Activated CD8-positive, alpha-beta memory T cell treated with anti-CD3 and anti-CD28 coated beads for 24 hours (primary cell): ENCODE results near the gene ANAPC2.

Experiments used
- DNase-seq: peaks from one replicate; pipeline ENCODE4 v3.0.0-alpha.2; 2020

ANAPC2 gene

DNA sequence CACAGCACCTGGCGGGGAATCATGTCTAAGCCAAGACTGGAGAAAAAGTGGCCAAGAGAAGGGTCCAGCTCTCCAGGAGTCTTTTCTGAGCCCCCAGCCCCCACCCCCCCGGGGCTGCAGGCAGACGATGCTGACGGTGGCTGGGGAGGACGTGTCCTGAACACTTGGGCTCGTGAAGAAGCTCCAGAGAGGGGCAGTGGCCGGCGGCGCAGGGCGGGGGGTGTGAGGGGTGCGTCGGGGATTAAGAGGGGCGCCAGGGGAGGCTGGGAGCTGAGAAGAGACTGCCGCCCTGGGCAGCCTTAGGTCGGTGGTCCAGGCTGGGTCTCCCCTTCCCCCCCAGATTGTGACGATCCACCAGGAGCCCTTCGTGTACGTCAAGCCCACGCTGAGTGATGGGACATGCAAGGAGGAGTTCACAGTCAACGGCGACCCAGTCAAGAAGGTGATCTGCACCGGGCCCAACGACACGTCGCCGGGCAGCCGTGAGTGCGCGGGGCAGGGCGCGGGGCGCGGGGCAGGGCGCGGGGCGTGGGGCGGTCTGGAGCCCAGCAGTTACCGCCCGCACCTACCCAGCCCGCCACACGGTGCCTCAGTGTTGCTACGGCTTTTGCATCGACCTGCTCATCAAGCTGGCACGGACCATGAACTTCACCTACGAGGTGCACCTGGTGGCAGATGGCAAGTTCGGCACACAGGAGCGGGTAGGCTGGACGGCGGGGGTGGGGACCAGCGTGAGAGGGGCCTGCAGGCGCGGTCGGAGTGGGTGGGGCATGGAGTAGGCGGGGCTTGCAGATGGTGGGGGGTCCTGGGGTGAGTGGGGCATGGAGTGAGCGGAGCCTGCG, 27.4 kb downstream of the ANAPC2 start:
- no peak for DNase-seq

DNA sequence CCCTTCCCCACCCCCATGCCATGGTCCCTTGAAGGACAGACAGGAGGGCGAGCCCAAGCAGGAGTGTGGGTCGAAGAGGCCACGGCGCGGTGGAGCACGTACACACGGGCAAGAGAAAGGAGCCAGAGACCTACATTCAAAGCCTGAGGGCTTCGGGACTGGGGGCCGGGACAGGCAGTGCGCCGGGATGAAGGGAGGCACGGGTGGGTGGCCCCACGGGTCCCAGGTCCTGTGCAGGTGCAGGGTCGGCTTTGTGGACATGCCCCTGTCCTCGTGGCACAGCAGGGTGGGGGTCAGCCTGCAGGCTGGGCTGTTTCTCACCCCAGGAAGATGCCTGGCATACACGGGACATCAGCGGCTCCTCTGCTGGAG, 28.3 kb downstream of the ANAPC2 start:
- no peak for DNase-seq

DNA sequence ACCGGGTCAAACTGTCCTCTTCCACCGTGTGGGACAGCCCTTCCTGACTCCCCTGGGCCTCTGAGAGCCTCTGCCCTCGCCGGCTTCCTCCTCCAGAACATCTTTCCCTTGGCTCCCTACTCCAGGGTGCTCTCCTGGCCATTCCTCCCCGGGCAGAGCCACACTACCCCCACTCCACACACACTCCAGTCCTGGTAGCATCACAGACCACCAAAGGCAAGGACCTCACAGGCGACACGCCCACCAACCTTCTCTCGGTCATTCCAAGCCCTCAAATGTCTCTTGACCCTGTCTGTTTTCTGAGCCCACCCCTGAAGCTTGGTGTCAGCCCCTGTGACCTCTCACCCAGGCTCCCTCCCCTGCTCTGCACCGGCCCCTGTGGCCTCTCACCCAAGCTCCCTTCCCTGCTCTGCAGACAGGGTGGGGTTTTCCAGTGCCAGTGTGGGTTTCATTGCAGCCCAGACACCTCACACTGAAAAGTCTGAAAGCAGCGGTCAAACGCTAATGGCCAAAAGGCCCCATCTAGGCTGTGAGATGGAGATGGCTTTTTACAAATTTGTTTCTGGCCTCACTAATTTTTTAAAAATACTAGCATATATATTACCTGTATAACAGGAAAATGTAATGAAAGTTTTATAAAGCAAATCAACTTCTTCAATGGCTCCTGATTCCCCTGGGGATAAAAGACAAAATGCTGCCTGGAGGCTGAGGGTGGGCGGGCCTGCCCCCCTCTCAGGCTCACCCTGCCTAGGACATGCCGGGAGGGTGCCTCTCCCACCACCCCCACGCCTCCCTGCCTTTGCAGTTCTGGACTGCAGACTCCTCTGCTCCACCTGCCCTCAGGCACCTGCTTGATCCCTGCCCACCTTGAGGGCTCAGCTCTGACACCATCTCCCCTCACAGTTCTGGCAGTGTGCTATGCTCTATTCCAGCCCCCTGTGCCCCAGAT, 29.0 kb downstream of the ANAPC2 start:
- no peak for DNase-seq

GRCh38 chr9:137158625-137159024, 29.7 kb downstream of the ANAPC2 start:
- DNase-seq, result no peak

- DNase-seq, result no peak
Observed at GRCh38 chr9:137157618-137158415, 30.5 kb downstream of the ANAPC2 start.

- peak; percentile 83 for DNase-seq
Observed at GRCh38 chr9:137156567-137157375, 31.6 kb downstream of the ANAPC2 start.

DNA sequence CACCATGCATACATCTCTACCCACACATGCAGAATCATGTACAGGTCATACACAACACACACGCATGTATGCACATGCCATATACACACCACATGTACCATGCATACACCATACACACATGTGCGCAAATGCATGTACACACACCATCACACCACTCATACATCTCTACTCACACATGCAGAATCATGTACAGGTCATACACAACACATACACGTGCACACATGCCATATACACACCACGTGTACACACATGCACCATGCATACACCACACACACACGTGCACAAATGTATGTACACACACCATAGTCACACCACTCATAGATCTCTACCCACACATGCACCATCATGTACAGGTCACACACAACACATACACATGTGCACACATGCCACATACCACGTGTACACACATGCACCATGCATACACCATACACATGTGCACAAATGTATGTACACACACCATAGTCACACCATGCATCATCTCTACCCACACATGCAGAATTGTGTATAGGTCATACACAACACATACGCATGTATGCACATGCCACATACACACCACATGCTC, 35.4 kb downstream of the ANAPC2 start:
- DNase-seq, result no peak

DNA sequence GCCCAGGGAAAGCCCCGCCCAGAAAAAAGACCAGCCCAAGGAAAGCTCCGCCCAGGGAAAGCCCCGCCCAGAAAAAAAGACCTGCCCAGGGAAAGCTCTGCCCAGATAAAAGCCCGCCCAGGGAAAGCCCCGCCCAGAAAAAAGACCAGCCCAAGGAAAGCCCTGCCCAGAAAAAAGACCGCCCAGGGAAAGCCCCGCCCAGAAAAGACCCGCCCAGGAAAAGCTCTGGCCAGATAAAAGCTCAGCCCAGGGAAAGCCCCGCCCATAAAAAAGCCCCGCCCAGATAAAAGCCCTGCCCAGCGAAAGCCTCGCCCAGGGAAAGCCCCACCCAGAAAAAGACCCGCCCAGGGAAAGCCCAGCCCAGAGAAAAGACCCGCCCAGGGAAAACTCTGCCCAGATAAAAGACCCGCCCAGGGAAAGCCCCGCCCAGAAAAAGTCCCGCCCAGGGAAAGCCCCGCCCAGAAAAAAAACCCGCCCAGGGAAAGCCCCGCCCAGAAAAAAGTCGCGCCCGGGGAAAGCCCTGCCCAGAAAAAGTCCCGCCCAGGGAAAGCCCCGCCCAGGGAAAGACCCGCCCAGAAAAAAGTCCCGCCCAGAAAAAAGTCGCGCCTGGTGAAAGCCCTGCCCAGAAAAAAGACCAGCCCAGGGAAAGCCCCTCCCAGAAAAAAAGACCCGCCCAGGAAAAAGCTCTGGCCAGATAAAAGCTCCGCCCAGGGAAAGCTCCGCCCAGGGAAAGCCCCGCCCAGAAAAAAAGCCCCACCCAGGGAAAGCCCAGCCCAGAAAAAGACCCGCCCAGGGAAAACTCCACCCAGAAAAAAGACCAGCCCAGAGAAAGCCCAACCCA, 37.5 kb downstream of the ANAPC2 start:
- DNase-seq, result peak; percentile 84

DNA sequence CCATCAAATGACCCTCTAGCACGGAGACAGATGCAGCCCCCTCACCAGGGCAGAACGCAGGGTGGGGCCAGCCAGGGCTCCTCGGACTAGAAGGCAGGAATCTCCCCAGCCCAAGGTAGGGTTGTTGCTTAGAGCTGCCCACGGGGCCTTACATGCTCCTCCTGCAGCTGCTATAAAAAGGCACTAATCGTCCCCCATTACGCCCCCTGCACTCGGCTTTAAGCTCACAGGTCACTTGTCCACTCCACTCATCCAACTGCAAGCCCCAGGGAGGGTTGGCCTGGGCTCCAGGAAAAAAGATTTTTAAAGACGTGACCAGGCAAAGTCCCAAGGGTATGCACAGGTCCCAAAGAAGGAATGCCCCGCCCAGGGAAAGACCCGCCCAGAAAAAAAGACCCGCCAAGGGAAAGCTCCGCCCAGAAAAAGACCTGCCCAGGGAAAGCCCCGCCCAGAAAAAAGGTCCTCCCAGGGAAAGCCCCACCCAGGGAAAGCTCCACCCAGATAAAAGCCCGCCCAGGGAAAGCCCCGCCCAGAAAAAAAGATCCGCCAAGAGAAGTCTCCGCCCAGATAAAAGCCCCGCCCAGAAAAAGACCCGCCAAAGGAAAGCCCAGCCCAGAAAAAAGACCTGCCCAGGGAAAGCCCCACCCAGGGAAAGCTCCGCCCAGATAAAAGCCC, 38.3 kb downstream of the ANAPC2 start:
- DNase-seq, result no peak

- no peak for DNase-seq
Observed at GRCh38 chr9:137149363-137149762, 39.0 kb downstream of the ANAPC2 start.

DNA sequence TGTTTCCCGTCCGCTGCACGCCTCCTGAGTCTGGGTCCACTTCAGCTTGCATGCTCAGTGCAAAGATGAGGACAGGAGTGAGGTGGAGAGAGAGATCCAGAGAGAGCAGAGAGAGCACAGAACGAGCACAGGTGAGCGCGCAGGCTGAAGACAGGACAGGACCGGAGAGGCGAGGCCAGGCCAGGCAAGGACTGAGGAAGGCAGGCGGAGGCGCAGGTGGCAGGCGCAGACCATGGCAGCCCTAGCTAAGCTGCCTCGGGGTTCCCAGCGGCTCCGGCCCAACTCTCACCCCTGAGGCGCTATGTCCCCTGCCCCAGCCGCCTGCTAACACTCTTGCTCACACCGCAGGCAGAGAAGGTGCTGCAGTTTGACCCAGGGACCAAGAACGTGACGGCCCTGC, 39.7 kb downstream of the ANAPC2 start:
- no peak for DNase-seq

- no peak for DNase-seq
Observed at GRCh38 chr9:137148242-137148641, 40.1 kb downstream of the ANAPC2 start.

GRCh38 chr9:137147793-137148160, 40.6 kb downstream of the ANAPC2 start:
- no peak for DNase-seq

GRCh38 chr9:137147091-137147792, 41.1 kb downstream of the ANAPC2 start:
- DNase-seq, result no peak

DNA sequence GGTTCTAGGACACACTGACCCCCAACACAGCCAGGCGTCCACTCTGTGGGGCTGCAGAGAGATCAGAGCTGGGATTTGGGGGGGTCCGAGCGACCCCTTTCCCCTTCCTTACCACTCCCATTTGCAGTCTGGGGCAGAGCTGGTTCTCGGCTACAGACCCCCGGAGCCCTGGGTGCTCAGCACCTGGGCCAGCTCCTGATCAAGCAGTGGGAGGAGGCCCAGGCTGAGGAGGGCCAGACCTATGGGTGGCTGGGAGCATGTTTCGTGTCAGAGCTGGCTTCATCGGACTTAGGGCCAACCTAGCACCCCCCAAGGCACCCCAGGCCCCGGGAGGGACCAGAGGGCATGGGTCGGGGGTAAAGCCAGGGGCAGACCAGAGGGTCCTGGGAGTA, 41.8 kb downstream of the ANAPC2 start:
- no peak for DNase-seq

DNA sequence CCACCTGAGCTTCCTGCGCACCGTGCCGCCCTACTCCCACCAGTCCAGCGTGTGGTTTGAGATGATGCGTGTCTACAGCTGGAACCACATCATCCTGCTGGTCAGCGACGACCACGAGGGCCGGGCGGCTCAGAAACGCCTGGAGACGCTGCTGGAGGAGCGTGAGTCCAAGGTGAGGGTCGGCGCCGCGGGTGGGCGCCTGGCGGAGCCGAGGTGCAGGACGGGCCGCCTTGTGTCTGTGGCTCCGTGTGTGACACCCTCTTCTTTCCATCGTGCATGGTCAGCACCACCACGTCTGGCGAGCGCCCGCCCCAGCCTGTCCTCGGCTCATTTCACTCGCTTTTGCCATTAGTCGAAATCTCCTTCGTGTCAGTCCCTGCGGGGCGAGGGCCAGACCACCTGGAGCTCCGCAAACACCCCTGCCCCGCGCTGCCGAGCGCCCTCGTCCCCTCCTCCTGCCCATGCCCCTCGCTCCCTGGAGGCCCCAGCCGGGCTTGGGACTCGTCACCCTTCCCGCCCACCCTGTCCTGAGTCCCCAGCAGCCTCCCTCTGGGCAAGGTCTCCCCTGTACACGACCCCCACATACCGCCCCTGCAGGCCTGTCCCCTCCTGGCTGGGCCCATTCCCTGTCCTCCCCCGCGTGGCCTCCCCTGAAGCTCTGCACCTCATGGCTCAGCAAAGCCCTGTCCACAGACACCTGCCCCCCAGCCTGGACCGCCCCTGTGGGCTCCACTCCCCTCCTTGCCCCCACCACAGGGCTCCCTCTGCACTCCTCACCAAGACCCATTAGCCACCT, 42.4 kb downstream of the ANAPC2 start:
- no peak for DNase-seq

- DNase-seq, result no peak
Observed at GRCh38 chr9:137143459-137143858, 44.9 kb downstream of the ANAPC2 start.

GRCh38 chr9:137141976-137142936, 46.1 kb downstream of the ANAPC2 start:
- DNase-seq, result no peak
